ENCODE results near the gene SPDYC. TPM values are rescaled to one million over a fixed set of nuclear protein-coding genes. Genes with fewer than 3 reads are reported as not detected.

SPDYC gene
- total RNA-seq, 2 experiments from 2014 or later = not detected

GRCh38 chr11:65183201-65183891 is 13.3 kb downstream of the SPDYC start:
- CTCF ChIA-PET = interaction anchor here (1.9 kb wide), 2 partner anchors 22 to 133 kb away, joined by 5 to 6 read pairs; no protein-coding TSS in a partner anchor
- H3K27ac Mint-ChIP-seq = no peak overlapping the region
- H3K36me3 Mint-ChIP-seq (ENCODE audit: low read depth) = peaks cover 24% of the 10 kb centered on the region
- H3K27me3 Mint-ChIP-seq = peaks cover 8% of the 10 kb centered on the region
- H3K4me1 Mint-ChIP-seq = peaks cover 21% of the 10 kb centered on the region
- DNase-seq = no peak
- POLR2A ChIA-PET = no interaction called here
- no peaks in the 10 kb centered on the region for H3K9me3 Mint-ChIP-seq
- peak overlapping the region; percentile 84 for H3K4me3 Mint-ChIP-seq

GRCh38 chr11:65184146-65184545 is 14.1 kb downstream of the SPDYC start:
- no peak overlapping the region for H3K4me3 Mint-ChIP-seq
- peaks cover 29% of the 10 kb centered on the region for H3K36me3 Mint-ChIP-seq (ENCODE audit: low read depth)
- H3K27ac Mint-ChIP-seq = peak overlapping the region; percentile 19
- DNase-seq = no peak
- POLR2A ChIA-PET = no interaction called here
- H3K9me3 Mint-ChIP-seq = no peaks in the 10 kb centered on the region
- H3K27me3 Mint-ChIP-seq = peaks cover 4% of the 10 kb centered on the region
- peaks cover 21% of the 10 kb centered on the region for H3K4me1 Mint-ChIP-seq
- CTCF ChIA-PET = interaction anchor here (1.9 kb wide), 1 partner anchor 132 kb away, joined by 5 read pairs; no protein-coding TSS in a partner anchor

- no peak for DNase-seq
- H3K9me3 Mint-ChIP-seq = no peaks in the 10 kb centered on the region
- H3K27ac Mint-ChIP-seq = no peak overlapping the region
- H3K27me3 Mint-ChIP-seq = no peaks in the 10 kb centered on the region
- H3K4me1 Mint-ChIP-seq = peaks cover 21% of the 10 kb centered on the region
- H3K4me3 Mint-ChIP-seq = no peak overlapping the region
- CTCF ChIA-PET = interaction anchor here (0.6 to 1.9 kb wide), 2 partner anchors 131 to 400 kb away, joined by 4 to 5 read pairs; no protein-coding TSS in a partner anchor
- H3K36me3 Mint-ChIP-seq (ENCODE audit: low read depth) = peaks cover 39% of the 10 kb centered on the region
- POLR2A ChIA-PET = no interaction called here
Measured at GRCh38 chr11:65185171-65185570, 15.1 kb downstream of the SPDYC start.

- DNase-seq = no peak
- Mint-ChIP-seq H3K27ac (no peak overlapping the region), H3K27me3 (no peaks in the 10 kb centered on the region), H3K36me3 (ENCODE audit: low read depth) (peaks cover 45% of the 10 kb centered on the region), H3K9me3 (no peaks in the 10 kb centered on the region), H3K4me3 (no peak overlapping the region), H3K4me1 (peaks cover 18% of the 10 kb centered on the region)
- ChIA-PET POLR2A (no interaction called here), CTCF (interaction anchor here (0.7 to 1.4 kb wide), 2 partner anchors 69 to 172 kb away, joined by 3 to 4 read pairs; partner anchors contain the start of genes ARL2 and ZNHIT2)
Measured at GRCh38 chr11:65185869-65186341, 15.9 kb downstream of the SPDYC start.

- DNase-seq = no peak
- H3K4me1 Mint-ChIP-seq = peaks cover 17% of the 10 kb centered on the region
- ChIA-PET CTCF (interaction anchor here (0.7 to 1.4 kb wide), 2 partner anchors 69 to 172 kb away, joined by 3 to 4 read pairs; partner anchors contain the start of genes ARL2 and ZNHIT2), POLR2A (no interaction called here)
- H3K36me3 Mint-ChIP-seq (ENCODE audit: low read depth) = peaks cover 45% of the 10 kb centered on the region
- no peak overlapping the region for H3K4me3 Mint-ChIP-seq
- no peaks in the 10 kb centered on the region for H3K27me3 Mint-ChIP-seq
- no peaks in the 10 kb centered on the region for H3K9me3 Mint-ChIP-seq
- no peak overlapping the region for H3K27ac Mint-ChIP-seq
Measured at GRCh38 chr11:65186701-65187100, 16.7 kb downstream of the SPDYC start.

- no peak overlapping the region for H3K4me3 Mint-ChIP-seq
Measured at GRCh38 chr11:65187146-65187675, 17.2 kb downstream of the SPDYC start.

GRCh38 chr11:65187971-65188461 is 18.0 kb downstream of the SPDYC start:
- Mint-ChIP-seq H3K27me3 (no peaks in the 10 kb centered on the region), H3K9me3 (no peaks in the 10 kb centered on the region), H3K27ac (no peak overlapping the region), H3K4me1 (peaks cover 10% of the 10 kb centered on the region), H3K4me3 (no peak overlapping the region), H3K36me3 (ENCODE audit: low read depth) (peaks cover 44% of the 10 kb centered on the region)
- DNase-seq = no peak
- POLR2A ChIA-PET = no interaction called here
- CTCF ChIA-PET = interaction anchor here (0.8 kb wide), 1 partner anchor 15 kb away, joined by 3 read pairs; no protein-coding TSS in a partner anchor

More at GRCh38 chr11:65187146-65187675, 17.2 kb downstream of the SPDYC start:
- CTCF ChIA-PET = interaction anchor here (0.8 to 1.4 kb wide), 2 partner anchors 14 to 173 kb away, joined by 3 read pairs; partner anchors contain the start of gene ARL2
- no peaks in the 10 kb centered on the region for H3K27me3 Mint-ChIP-seq
- POLR2A ChIA-PET = no interaction called here
- H3K9me3 Mint-ChIP-seq = no peaks in the 10 kb centered on the region
- no peak for DNase-seq
- peaks cover 17% of the 10 kb centered on the region for H3K4me1 Mint-ChIP-seq
- peaks cover 47% of the 10 kb centered on the region for H3K36me3 Mint-ChIP-seq (ENCODE audit: low read depth)
- H3K27ac Mint-ChIP-seq = no peak overlapping the region

GRCh38 chr11:65188486-65188885 is 18.5 kb downstream of the SPDYC start:
- H3K9me3 Mint-ChIP-seq = no peaks in the 10 kb centered on the region
- H3K4me1 Mint-ChIP-seq = peaks cover 6% of the 10 kb centered on the region
- ChIA-PET POLR2A (no interaction called here), CTCF (no interaction called here)
- no peak overlapping the region for H3K27ac Mint-ChIP-seq
- H3K4me3 Mint-ChIP-seq = no peak overlapping the region
- DNase-seq = no peak
- no peaks in the 10 kb centered on the region for H3K27me3 Mint-ChIP-seq
- H3K36me3 Mint-ChIP-seq (ENCODE audit: low read depth) = peaks cover 46% of the 10 kb centered on the region

GRCh38 chr11:65189191-65189590 is 19.2 kb downstream of the SPDYC start:
- H3K4me3 Mint-ChIP-seq = no peak overlapping the region
- ChIA-PET POLR2A (no interaction called here), CTCF (no interaction called here)

GRCh38 chr11:65194564-65194963 is 24.5 kb downstream of the SPDYC start:
- peaks cover 2% of the 10 kb centered on the region for H3K4me1 Mint-ChIP-seq
- POLR2A ChIA-PET = no interaction called here

More at GRCh38 chr11:65189191-65189590, 19.2 kb downstream of the SPDYC start:
- Mint-ChIP-seq H3K27ac (no peak overlapping the region), H3K9me3 (no peaks in the 10 kb centered on the region), H3K36me3 (ENCODE audit: low read depth) (peaks cover 49% of the 10 kb centered on the region), H3K4me1 (peaks cover 2% of the 10 kb centered on the region), H3K27me3 (no peaks in the 10 kb centered on the region)
- no peak for DNase-seq

GRCh38 chr11:65204143-65204542 is 34.1 kb downstream of the SPDYC start:
- H3K27me3 Mint-ChIP-seq = no peaks in the 10 kb centered on the region
- no peaks in the 10 kb centered on the region for H3K9me3 Mint-ChIP-seq
- H3K36me3 Mint-ChIP-seq (ENCODE audit: low read depth) = peaks cover 32% of the 10 kb centered on the region
- no peak overlapping the region for H3K27ac Mint-ChIP-seq
- H3K4me3 Mint-ChIP-seq = no peak overlapping the region
- POLR2A ChIA-PET = no interaction called here
- CTCF ChIA-PET = no interaction called here
- DNase-seq = no peak
- peaks cover 5% of the 10 kb centered on the region for H3K4me1 Mint-ChIP-seq

More at GRCh38 chr11:65194564-65194963, 24.5 kb downstream of the SPDYC start:
- no peak overlapping the region for H3K27ac Mint-ChIP-seq
- H3K4me3 Mint-ChIP-seq = no peak overlapping the region
- CTCF ChIA-PET = interaction anchor here (1.0 kb wide), 1 partner anchor 129 kb away, joined by 4 read pairs; no protein-coding TSS in a partner anchor
- H3K9me3 Mint-ChIP-seq = no peaks in the 10 kb centered on the region
- DNase-seq = no peak
- peaks cover 39% of the 10 kb centered on the region for H3K36me3 Mint-ChIP-seq (ENCODE audit: low read depth)
- H3K27me3 Mint-ChIP-seq = no peaks in the 10 kb centered on the region

- H3K27ac Mint-ChIP-seq = no peak overlapping the region
- no peak overlapping the region for H3K4me3 Mint-ChIP-seq
- DNase-seq = peak; percentile 52
- peaks cover 28% of the 10 kb centered on the region for H3K36me3 Mint-ChIP-seq (ENCODE audit: low read depth)
- ChIA-PET CTCF (interaction anchor here (0.7 to 1.3 kb wide), 4 partner anchors 8 to 125 kb away, joined by 3 to 4 read pairs (median 4); no protein-coding TSS in a partner anchor), POLR2A (interaction anchor here (0.5 kb wide), 1 partner anchor 30 kb away, joined by 6 read pairs; no protein-coding TSS in a partner anchor)
- no peaks in the 10 kb centered on the region for H3K27me3 Mint-ChIP-seq
- peaks cover 8% of the 10 kb centered on the region for H3K4me1 Mint-ChIP-seq
- H3K9me3 Mint-ChIP-seq = no peaks in the 10 kb centered on the region
Measured at GRCh38 chr11:65204646-65205601, 34.9 kb downstream of the SPDYC start.

All from activated CD4-positive, alpha-beta T cell treated with anti-CD3 and anti-CD28 coated beads, Interleukin-2, amount 10 ng/mL, durations not matched to agents 7 days and 5 days (primary cell).